Measurements from ENCODE around the gene SMC6. TPM values are rescaled to one million over a fixed set of nuclear protein-coding genes. Genes with fewer than 3 reads are reported as not detected.
A peak's percentile ranks its signal among the peaks of the same experiment; 100 is the strongest.

Gene SMC6
- total RNA-seq, 1 donor from 2014 or later = 127 TPM

DNA sequence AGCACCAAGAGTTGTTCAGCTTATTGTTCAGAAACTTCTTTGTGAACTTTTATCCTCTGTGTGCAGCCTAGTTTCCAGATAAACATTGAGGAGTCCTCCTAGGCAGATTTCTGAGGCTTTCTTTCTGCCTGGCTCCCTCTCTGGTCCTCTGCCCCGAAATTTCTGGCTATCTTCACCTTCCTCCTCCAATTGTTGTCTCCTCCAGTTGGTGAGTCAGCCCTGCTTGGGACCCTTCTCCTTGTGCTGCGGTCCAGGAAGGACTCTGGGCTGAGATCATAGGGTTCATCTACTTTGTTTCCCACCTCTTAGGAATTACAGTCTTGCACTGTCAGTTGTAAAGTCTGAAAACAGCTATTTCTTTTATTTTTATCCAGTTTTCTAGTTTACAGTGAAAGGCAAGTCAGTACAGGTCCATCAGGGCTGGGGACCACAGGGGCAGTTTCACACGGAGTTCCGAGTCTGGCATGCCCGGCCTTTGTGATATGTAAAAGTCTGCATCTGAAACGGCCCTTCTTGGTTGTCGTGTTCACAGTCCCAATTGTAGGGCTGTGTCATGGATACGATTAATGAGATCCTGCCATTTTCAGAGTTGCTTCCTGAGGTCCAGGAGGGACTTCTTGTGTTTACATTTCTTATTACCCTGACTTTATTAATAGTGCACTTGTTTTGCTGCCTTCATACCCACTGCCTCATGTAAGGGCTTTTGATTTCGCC, 100.8 kb downstream of the SMC6 start:
- no peaks in the 10 kb centered on the region for H3K27me3 Mint-ChIP-seq
- H3K36me3 Mint-ChIP-seq (ENCODE audit: low read depth) = peaks cover 24% of the 10 kb centered on the region
- H3K4me1 Mint-ChIP-seq = no peaks in the 10 kb centered on the region
- intact Hi-C loops (cut with micrococcal nuclease) = no loop called here
- ChIA-PET POLR2A (no interaction called here), CTCF (interaction anchor here (1.1 kb wide), 1 partner anchor 18 kb away, joined by 4 read pairs; no protein-coding TSS in a partner anchor)
- H3K4me3 Mint-ChIP-seq = no peak overlapping the region
- no peak overlapping the region for H3K27ac Mint-ChIP-seq
- TF ChIP-seq, protein P1, sequence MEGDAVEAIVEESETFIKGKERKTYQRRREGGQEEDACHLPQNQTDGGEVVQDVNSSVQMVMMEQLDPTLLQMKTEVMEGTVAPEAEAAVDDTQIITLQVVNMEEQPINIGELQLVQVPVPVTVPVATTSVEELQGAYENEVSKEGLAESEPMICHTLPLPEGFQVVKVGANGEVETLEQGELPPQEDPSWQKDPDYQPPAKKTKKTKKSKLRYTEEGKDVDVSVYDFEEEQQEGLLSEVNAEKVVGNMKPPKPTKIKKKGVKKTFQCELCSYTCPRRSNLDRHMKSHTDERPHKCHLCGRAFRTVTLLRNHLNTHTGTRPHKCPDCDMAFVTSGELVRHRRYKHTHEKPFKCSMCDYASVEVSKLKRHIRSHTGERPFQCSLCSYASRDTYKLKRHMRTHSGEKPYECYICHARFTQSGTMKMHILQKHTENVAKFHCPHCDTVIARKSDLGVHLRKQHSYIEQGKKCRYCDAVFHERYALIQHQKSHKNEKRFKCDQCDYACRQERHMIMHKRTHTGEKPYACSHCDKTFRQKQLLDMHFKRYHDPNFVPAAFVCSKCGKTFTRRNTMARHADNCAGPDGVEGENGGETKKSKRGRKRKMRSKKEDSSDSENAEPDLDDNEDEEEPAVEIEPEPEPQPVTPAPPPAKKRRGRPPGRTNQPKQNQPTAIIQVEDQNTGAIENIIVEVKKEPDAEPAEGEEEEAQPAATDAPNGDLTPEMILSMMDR (IDR thresholded peaks at IDR 0.05) = no peak
- no peak for ATAC-seq (ENCODE audit: low read depth)
- no peak for DNase-seq
- H3K9me3 Mint-ChIP-seq = no peaks in the 10 kb centered on the region

DNA sequence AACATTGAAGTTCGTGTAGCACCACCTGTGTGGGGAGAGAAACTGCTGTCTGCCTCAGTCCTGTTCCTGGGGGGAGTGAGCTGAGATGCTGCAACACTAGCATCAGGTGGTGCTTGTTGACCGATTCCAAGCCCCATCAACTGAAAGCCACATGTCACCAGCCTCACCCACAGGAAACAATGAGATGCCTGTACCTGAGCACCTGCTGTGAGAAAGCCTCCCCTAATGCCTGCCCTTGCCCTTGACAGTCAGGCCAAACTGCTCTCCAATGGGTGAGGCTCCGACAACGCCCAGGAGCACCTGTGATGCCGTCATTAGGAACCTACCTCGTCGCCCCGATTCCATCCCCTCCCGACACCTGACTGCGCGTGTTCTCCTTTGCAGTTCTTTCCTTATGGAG, 104.6 kb downstream of the SMC6 start:
- DNase-seq (no peak), ATAC-seq (ENCODE audit: low read depth) (no peak)
- ChIA-PET CTCF (no interaction called here), POLR2A (no interaction called here)
- H3K36me3 Mint-ChIP-seq (ENCODE audit: low read depth) = peaks cover 8% of the 10 kb centered on the region
- H3K4me3 Mint-ChIP-seq = no peak overlapping the region
- H3K4me1 Mint-ChIP-seq = peaks cover 15% of the 10 kb centered on the region
- intact Hi-C loops (cut with micrococcal nuclease) = loop anchor here (5.0 kb wide), 2 partner anchors 132 to 728 kb away; partner anchors contain the start of gene RAD51AP2
- no peaks in the 10 kb centered on the region for H3K9me3 Mint-ChIP-seq
- no peak overlapping the region for H3K27ac Mint-ChIP-seq
- H3K27me3 Mint-ChIP-seq = no peaks in the 10 kb centered on the region
- TF ChIP-seq, protein P1 (IDR thresholded peaks at IDR 0.05) = no peak

DNA sequence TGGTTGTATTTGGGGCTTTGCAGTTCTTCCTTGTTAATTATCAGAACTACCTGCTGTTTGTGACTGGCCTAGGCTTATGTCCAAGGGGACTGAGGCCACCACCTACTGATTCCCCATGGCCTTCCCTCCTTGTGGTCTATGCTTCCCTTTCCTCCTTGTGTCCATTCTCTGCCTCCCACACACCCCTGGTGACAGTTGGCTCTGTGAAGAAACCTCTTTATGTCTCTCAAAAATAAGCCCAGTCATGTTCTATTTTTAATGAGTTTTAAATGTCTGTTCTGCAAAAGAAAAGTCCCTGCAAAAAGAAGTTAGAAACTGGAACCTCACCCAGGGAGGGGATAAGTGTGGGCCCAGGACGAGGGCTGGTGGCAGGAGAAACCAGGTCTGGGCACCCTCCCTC, 105.0 kb downstream of the SMC6 start:
- CTCF ChIA-PET = interaction anchor here (4.0 kb wide), 1 partner anchor 23 kb away, joined by 35 read pairs; no protein-coding TSS in a partner anchor
- Mint-ChIP-seq H3K4me1 (peaks cover 15% of the 10 kb centered on the region), H3K27ac (peak overlapping the region; percentile 41), H3K27me3 (no peaks in the 10 kb centered on the region), H3K9me3 (no peaks in the 10 kb centered on the region), H3K4me3 (no peak overlapping the region), H3K36me3 (ENCODE audit: low read depth) (peaks cover 8% of the 10 kb centered on the region)
- ATAC-seq (ENCODE audit: low read depth) = no peak
- POLR2A ChIA-PET = no interaction called here
- intact Hi-C loops (cut with micrococcal nuclease) = loop anchor here (5.0 kb wide), 2 partner anchors 131 to 729 kb away; partner anchors contain the start of gene RAD51AP2
- TF ChIP-seq, protein P1 (IDR thresholded peaks at IDR 0.05) = no peak
- no peak for DNase-seq

DNA sequence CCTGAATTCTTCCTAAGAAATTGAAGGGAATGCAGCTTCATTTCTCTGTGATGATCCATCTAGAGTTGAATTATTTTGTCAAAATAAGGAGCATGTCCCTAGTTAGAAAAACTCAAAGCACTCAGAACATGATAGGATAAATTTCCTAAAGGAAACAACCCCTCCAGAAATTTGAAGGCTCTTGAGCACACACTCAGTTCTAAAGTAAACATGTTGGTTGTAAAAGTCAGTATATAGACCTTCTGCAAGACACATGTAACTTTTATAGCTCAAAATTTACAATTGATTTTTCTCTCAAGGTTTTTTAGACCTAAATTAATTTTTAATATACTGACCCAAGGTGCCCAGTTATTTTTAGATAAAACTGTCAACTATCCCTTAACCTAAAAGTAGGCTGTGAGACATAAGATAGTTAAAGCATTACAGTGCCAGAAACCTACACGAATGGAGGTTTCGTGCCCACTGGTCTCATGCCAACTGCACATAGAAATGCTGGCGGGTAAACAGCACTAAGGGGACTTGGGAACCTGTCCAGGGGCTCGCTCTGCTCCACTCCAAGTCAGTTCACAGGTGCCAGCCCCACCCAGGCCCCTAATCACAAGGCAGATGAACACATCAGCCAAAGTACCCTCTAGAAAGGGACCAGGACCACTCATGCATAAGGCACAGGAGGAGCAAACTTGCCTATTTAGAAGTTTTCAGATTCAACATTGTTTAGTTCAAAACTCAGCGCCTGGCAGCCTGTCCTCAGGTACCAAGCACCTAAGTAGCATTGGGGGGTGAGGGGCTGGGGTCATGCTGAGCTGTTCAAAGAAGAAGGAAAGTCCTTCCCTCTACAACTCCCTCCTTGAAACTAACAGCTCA, 106.5 kb downstream of the SMC6 start:
- ATAC-seq (ENCODE audit: low read depth) = no peak
- no peak for DNase-seq
- peaks cover 18% of the 10 kb centered on the region for H3K4me1 Mint-ChIP-seq
- H3K27ac Mint-ChIP-seq = no peak overlapping the region
- no peak overlapping the region for H3K4me3 Mint-ChIP-seq
- peaks cover 5% of the 10 kb centered on the region for H3K36me3 Mint-ChIP-seq (ENCODE audit: low read depth)
- ChIA-PET CTCF (interaction anchor here (1.4 to 4.0 kb wide), 2 partner anchors 9 to 24 kb away, joined by 6 to 35 read pairs; no protein-coding TSS in a partner anchor), POLR2A (interaction anchor here (1.8 kb wide), 1 partner anchor 11 kb away, joined by 5 read pairs; no protein-coding TSS in a partner anchor)
- H3K27me3 Mint-ChIP-seq = no peaks in the 10 kb centered on the region
- intact Hi-C loops (cut with micrococcal nuclease) = loop anchor here (1.0 to 5.0 kb wide), 5 partner anchors 11 to 730 kb away; partner anchors contain the start of gene RAD51AP2
- TF ChIP-seq, protein P1 (IDR thresholded peaks at IDR 0.05) = no peak
- no peaks in the 10 kb centered on the region for H3K9me3 Mint-ChIP-seq

Measured in activated B cell treated with CpG ODN at 0.5 μM for 24 hours (primary cell).